D721Med (cell line): ENCODE results near the gene VASP.

Source experiments
- DNase-seq: peaks from one replicate; pipeline ENCODE4 v3.0.0; 2011; ENCODE audit warnings: low spot score; ENCODE audit not compliant: insufficient read length
- FAIRE-seq: peaks from 2 replicates; lab custom pipeline; 2011; peaks lifted over from hg19 to GRCh38; lab: Jason Lieb, UNC
- CTCF ChIP-seq: IDR thresholded peaks from 2 replicates; pipeline ENCODE4 v1.5.1; 2012; ENCODE audit warnings: mild to moderate bottlenecking, control low read depth; ENCODE audit not compliant: insufficient read depth; ENCODE audit errors: missing control alignments

Gene VASP

DNA sequence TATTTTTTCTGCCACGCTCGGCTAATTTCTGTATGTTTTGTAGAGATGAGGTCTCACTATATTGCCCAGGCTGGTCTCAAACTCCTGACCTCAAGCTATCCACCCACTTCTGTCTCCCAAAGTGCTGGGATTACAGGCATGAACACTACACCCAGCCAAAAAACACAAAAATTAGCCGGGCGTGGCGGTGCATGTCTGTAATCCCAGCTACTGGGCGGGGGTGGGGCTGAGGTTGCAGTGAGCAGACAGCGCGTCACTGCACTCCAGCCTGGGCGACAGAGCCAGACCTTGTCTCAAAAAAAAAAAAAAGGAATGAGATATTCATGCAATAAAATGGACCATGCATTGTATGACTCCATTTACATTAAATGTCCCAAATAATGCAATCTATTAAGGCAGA, 32.2 kb downstream of the VASP start:
- no peak for DNase-seq
- TF ChIP-seq CTCF: no peak
- FAIRE-seq: no peak

DNA sequence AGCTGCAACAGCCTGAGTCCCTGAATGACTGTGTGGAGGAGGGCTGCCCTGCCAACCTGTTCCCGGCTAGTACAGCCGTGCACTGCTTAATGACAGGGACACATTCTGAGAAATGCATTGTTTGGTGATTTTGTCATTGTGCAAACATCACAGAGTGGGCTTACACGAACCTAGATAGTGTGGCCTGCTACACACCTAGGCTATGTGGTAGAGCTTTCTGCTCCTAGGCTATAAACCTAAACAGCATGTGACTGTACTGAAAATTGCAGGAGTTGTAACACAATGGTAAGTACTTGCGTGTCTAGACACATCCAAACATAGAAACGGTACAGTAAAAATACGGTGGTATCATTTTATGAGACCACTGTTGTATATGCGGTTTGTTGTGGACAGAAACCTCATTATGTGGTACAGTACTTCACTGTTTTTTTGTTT, 35.0 kb downstream of the VASP start:
- no peak for DNase-seq
- TF ChIP-seq CTCF: no peak
- FAIRE-seq: no peak

- no peak for FAIRE-seq
These were observed 40.0 kb downstream of the VASP start for GRCh38 chr19:45547211-45547770.

GRCh38 chr19:45547965-45548609, 40.8 kb downstream of the VASP start:
- DNase-seq: no peak
- no peak for TF ChIP-seq CTCF
- FAIRE-seq: no peak

More at GRCh38 chr19:45547211-45547770, 40.0 kb downstream of the VASP start:
- DNase-seq: no peak
- no peak for TF ChIP-seq CTCF

- TF ChIP-seq CTCF: no peak
- FAIRE-seq (no peak), DNase-seq (no peak)
These were observed 46.2 kb downstream of the VASP start for GRCh38 chr19:45553464-45553863.

GRCh38 chr19:45554481-45554880, 47.2 kb downstream of the VASP start:
- no peak for FAIRE-seq
- no peak for DNase-seq
- TF ChIP-seq CTCF: no peak

- no peak for TF ChIP-seq CTCF
- FAIRE-seq: no peak
- no peak for DNase-seq
These were observed 49.6 kb downstream of the VASP start for GRCh38 chr19:45556835-45557234.
